Body of pancreas (tissue), 4 donors: ENCODE data around the gene TDRD9.

Experiments
- CTCF ChIP-seq, 7 experiments: fragments of 450-650 bp in 4 of 7; fragments of 200-600 bp in 3 of 7; sonication (generic) in 3 of 7; IDR thresholded peaks; one replicate each; pipeline ENCODE4 v1.5.1; 2016 to 2019; ENCODE audit warnings: antibody characterized with exemption in 7 of 7
- POLR2A ChIP-seq, 3 donors: fragments of 450-650 bp; IDR thresholded peaks; one replicate each; pipeline ENCODE4 v1.6.1; 2016; ENCODE audit warnings: antibody characterized with exemption in 3 of 3, mild to moderate bottlenecking in 2 of 3

DNA sequence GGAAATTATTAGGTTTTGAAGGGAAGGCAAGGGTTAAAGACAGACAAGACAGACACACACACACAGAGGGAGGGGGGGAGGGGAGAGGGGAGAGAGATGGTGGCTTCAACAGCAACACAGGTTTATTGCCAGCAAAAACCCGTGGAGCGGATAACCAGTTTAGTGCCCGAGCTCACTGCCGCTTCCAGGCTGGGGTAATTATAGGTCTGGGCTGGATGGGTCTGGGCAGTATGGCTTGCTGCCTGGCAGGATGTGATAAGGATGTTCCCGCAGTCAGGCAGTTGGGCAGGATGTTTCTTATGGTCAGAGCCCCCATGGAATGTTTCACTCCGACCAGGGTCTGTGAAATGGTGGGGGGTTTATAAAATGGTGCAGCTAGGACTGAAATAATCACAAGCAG is 4.4 kb upstream of the TDRD9 start:
- TF ChIP-seq CTCF (IDR thresholded peaks at IDR 0.05) (no peak), POLR2A (IDR thresholded peaks at IDR 0.05) (no peak)
